ENCODE results near the gene DPF3. TPM values are rescaled to one million over a fixed set of nuclear protein-coding genes. Genes with fewer than 3 reads are reported as not detected.

DPF3 gene
- total and polyA plus RNA-seq, 7 donors, result 2.3 to 25.3 (median 19.4) TPM

DNA sequence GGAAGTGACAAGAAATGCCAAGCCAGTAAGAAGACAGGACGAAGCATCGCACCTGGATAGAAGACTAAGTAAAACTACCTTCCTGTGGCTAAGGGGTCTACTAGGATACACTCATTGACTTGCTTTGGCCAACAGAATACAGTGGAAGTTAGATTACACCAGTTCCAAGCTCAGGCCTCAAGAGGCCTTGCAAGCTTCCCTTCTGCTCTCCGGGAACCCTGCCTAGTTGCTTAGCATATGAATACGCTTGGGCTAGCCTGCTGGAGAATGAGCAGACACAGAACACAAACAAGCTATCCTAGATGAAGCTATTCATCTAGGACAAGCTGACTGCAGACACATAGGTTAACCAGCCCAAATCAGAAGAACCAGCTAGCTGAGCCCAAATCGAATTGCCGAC is 97.0 kb downstream of the DPF3 start:
- DNase-seq, result no peak
- peaks cover 55% of the 10 kb centered on the region for H3K4me1 ChIP-seq
- intact Hi-C loops (cut with DNase I), result no loop called here

DNA sequence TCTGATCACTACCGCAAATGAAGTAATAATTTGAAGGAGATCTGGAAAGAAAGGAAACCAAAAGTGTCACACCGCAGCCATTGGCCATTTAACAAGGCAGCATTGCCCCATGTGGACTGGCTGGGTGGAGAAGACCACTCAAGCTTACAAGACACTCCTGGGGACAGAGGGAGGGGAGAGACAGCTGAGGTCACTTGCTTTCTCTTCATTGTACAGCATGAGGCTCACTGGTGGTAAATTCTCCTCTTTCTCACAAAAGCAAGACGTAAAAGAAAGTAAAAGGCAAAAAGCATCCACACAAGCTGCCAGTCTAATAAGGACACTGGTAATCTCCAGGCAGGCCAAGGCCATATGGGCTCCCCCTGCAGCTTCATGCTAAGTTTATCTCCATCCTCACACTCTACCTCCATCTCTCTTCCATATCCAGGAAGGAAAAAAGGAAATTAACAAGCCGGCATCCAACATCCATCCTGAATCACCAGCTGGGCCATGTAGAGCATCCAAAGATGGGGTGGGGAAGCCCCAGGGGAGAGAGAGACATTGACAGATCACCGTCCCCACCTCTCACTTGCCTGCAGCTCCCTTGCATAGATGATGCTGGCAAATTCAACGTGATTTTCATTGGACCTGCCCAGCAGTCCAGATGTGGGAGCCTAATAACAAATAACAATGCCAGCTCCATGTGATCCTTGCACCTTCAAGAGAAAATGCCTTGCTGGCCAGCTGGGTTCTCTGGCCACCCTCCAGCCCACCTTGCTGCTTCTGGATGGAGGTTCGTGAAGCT is 100.6 kb downstream of the DPF3 start:
- Histone ChIP-seq H3K27me3 (ENCODE audit: insufficient read depth in 3 of 3, low read length in 2 of 3) (no peaks in the 10 kb centered on the region), H3K4me3 (no peak overlapping the region), H3K36me3 (ENCODE audit: insufficient read depth in 1 of 2, low read depth in 1 of 2) (no peaks in the 10 kb centered on the region), H3K4me1 (peaks cover 63% of the 10 kb centered on the region), H3K9me3 (no peaks in the 10 kb centered on the region), H3K27ac (peak overlapping the region; percentile 84)
- WGBS, 3 donors, result 74 to 78% (median 78%) methylated on average over 7 of the region's 7 CpGs
- ATAC-seq (no peak), DNase-seq (no peak)
- TF ChIP-seq, protein P1, sequence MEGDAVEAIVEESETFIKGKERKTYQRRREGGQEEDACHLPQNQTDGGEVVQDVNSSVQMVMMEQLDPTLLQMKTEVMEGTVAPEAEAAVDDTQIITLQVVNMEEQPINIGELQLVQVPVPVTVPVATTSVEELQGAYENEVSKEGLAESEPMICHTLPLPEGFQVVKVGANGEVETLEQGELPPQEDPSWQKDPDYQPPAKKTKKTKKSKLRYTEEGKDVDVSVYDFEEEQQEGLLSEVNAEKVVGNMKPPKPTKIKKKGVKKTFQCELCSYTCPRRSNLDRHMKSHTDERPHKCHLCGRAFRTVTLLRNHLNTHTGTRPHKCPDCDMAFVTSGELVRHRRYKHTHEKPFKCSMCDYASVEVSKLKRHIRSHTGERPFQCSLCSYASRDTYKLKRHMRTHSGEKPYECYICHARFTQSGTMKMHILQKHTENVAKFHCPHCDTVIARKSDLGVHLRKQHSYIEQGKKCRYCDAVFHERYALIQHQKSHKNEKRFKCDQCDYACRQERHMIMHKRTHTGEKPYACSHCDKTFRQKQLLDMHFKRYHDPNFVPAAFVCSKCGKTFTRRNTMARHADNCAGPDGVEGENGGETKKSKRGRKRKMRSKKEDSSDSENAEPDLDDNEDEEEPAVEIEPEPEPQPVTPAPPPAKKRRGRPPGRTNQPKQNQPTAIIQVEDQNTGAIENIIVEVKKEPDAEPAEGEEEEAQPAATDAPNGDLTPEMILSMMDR (IDR thresholded peaks at IDR 0.05), result no peak
- intact Hi-C loops (cut with DNase I), result loop anchor here (5.0 kb wide), 2 partner anchors 46 to 99 kb away; partner anchors contain the start of gene DPF3 (in 1 of the 2)

More for the DNA sequence above, 97.0 kb downstream of the DPF3 start:
- no peak overlapping the region for H3K4me3 ChIP-seq
- no peaks in the 10 kb centered on the region for H3K9me3 ChIP-seq
- no peaks in the 10 kb centered on the region for H3K27me3 ChIP-seq (ENCODE audit: insufficient read depth in 3 of 3, low read length in 2 of 3)
- WGBS, 3 donors, result 91 to 93% (median 91%) methylated on average over 6 of the region's 6 CpGs
- H3K27ac ChIP-seq, result no peak overlapping the region
- ATAC-seq, result no peak
- no peaks in the 10 kb centered on the region for H3K36me3 ChIP-seq (ENCODE audit: insufficient read depth in 1 of 2, low read depth in 1 of 2)
- TF ChIP-seq, protein P1 (IDR thresholded peaks at IDR 0.05), result no peak

DNA sequence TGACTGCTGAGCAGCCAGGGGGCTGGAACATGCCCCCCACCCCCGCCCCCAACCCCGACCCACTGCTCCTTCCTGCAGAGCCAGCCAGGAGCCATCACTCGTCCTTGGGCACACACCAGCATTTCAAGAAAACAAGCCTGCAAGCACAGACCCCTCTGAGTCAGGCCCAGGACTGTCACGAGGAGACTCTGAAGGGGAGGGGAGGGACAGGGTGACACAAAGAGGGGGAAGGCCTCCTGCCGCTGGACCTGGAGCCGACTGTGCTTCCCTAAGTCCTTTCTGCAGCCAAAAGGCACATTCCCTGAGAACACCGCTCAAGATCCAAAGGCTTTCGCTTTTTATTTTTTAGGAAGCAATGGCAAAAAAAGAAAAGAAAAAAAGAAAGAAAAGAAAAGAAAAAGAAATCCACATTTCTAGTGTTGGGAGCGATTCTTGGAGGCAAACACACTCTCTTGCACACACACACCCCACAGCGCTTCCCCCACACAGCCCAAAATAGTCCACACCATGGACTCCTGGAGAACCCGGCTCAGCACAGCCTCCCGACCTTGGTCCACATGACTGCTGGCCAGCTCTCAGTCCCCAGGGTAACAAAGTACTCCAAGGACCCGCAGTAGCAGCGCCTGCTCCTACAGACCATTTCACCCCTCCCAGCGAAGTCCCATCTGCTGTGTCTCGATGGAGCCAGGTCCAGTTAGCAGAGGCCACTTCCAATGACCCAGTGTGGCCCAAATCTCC is 101.7 kb downstream of the DPF3 start:
- Histone ChIP-seq H3K27me3 (ENCODE audit: insufficient read depth in 3 of 3, low read length in 2 of 3) (no peaks in the 10 kb centered on the region), H3K27ac (peak overlapping the region; percentile 84), H3K4me1 (peaks cover 56% of the 10 kb centered on the region), H3K4me3 (peak overlapping the region; percentile 24), H3K9me3 (no peaks in the 10 kb centered on the region), H3K36me3 (ENCODE audit: insufficient read depth in 1 of 2, low read depth in 1 of 2) (no peaks in the 10 kb centered on the region)
- intact Hi-C loops (cut with DNase I), result loop anchor here (5.0 kb wide), 2 partner anchors 45 to 100 kb away; partner anchors contain the start of gene DPF3 (in 1 of the 2)
- TF ChIP-seq, protein P1 (IDR thresholded peaks at IDR 0.05), result no peak
- ATAC-seq (peak; percentile 72 to 83 (median 81)), DNase-seq (peak; percentile 53 to 81)
- 24 to 28% (median 28%) methylated on average over 16 of the region's 16 CpGs for WGBS, 3 donors

GRCh38 chr14:72790887-72791566 is 102.9 kb downstream of the DPF3 start:
- DNase-seq (peak; percentile 44 to 87), ATAC-seq (peak; percentile 74 to 86 (median 81))
- peaks cover 48% of the 10 kb centered on the region for H3K4me1 ChIP-seq
- H3K36me3 ChIP-seq (ENCODE audit: insufficient read depth in 1 of 2, low read depth in 1 of 2), result no peaks in the 10 kb centered on the region
- H3K27me3 ChIP-seq (ENCODE audit: insufficient read depth in 3 of 3, low read length in 2 of 3), result no peaks in the 10 kb centered on the region
- intact Hi-C loops (cut with DNase I), result loop anchor here (5.0 kb wide), 2 partner anchors 44 to 101 kb away; partner anchors contain the start of gene DPF3 (in 1 of the 2)
- H3K9me3 ChIP-seq, result no peaks in the 10 kb centered on the region
- 32 to 43% (median 41%) methylated on average over 10 of the region's 10 CpGs for WGBS, 3 donors
- TF ChIP-seq, protein P1 (IDR thresholded peaks at IDR 0.05), result no peak
- peak overlapping the region; percentile 84 for H3K27ac ChIP-seq
- no peak overlapping the region for H3K4me3 ChIP-seq
